ENCODE results near the gene ANKS1B. TPM values are rescaled to one million over a fixed set of nuclear protein-coding genes. Genes with fewer than 3 reads are reported as not detected.

Gene ANKS1B
- polyA plus RNA-seq, 3 donors, result 4.2 to 5.4 (median 4.8) TPM

- no peak for DNase-seq
These were observed 1164.8 kb downstream of the ANKS1B start for GRCh38 chr12:98819821-98820404.

- DNase-seq, result no peak
These were observed 1165.7 kb downstream of the ANKS1B start for GRCh38 chr12:98819071-98819470.

- no peak for DNase-seq
These were observed 1166.5 kb downstream of the ANKS1B start for GRCh38 chr12:98818239-98818638.

GRCh38 chr12:98817742-98818141, 1167.0 kb downstream of the ANKS1B start:
- DNase-seq, result peak; percentile 34

GRCh38 chr12:98816720-98817119, 1168.0 kb downstream of the ANKS1B start:
- DNase-seq, result no peak

- DNase-seq, result no peak
These were observed 1170.5 kb downstream of the ANKS1B start for GRCh38 chr12:98814254-98814653.

GRCh38 chr12:98812225-98812624, 1172.5 kb downstream of the ANKS1B start:
- DNase-seq, result no peak

GRCh38 chr12:98808243-98808875, 1176.4 kb downstream of the ANKS1B start:
- DNase-seq, result no peak

- DNase-seq, result no peak
These were observed 1177.5 kb downstream of the ANKS1B start for GRCh38 chr12:98807187-98807586.

- DNase-seq, result no peak
These were observed 1181.1 kb downstream of the ANKS1B start for GRCh38 chr12:98803468-98804209.

- DNase-seq, result no peak
These were observed 1184.9 kb downstream of the ANKS1B start for GRCh38 chr12:98799822-98800221.

- no peak for DNase-seq
These were observed 1185.5 kb downstream of the ANKS1B start for GRCh38 chr12:98799146-98799810.

- no peak for DNase-seq
These were observed 1187.5 kb downstream of the ANKS1B start for GRCh38 chr12:98797200-98797599.

- no peak for DNase-seq
These were observed 1188.0 kb downstream of the ANKS1B start for GRCh38 chr12:98796745-98797144.

- DNase-seq, result no peak
These were observed 1191.6 kb downstream of the ANKS1B start for GRCh38 chr12:98793121-98793520.

GRCh38 chr12:98791406-98791805, 1193.3 kb downstream of the ANKS1B start:
- no peak for DNase-seq

GRCh38 chr12:98788396-98788795, 1196.3 kb downstream of the ANKS1B start:
- DNase-seq, result no peak

- no peak for DNase-seq
These were observed 1198.1 kb downstream of the ANKS1B start for GRCh38 chr12:98786653-98787052.

GRCh38 chr12:98783420-98783819, 1201.3 kb downstream of the ANKS1B start:
- DNase-seq, result no peak

GRCh38 chr12:98780261-98780660, 1204.5 kb downstream of the ANKS1B start:
- DNase-seq, result no peak

GRCh38 chr12:98772818-98773217, 1211.9 kb downstream of the ANKS1B start:
- no peak for DNase-seq

Measured in renal pelvis (tissue), 4 donors.